Kidney tubule cell (primary cell): ENCODE measurements around the gene RASIP1.
"Not testable (repeated sequence)": the region's sequence is repeated elsewhere in the genome, so short reads cannot be mapped to it uniquely, and the experiment has no call there.

Experiments used
- DNase-seq: peaks from one replicate; pipeline ENCODE4 v3.0.0-alpha.2; 2018; ENCODE audit warnings: low spot score

RASIP1 gene, protein sequence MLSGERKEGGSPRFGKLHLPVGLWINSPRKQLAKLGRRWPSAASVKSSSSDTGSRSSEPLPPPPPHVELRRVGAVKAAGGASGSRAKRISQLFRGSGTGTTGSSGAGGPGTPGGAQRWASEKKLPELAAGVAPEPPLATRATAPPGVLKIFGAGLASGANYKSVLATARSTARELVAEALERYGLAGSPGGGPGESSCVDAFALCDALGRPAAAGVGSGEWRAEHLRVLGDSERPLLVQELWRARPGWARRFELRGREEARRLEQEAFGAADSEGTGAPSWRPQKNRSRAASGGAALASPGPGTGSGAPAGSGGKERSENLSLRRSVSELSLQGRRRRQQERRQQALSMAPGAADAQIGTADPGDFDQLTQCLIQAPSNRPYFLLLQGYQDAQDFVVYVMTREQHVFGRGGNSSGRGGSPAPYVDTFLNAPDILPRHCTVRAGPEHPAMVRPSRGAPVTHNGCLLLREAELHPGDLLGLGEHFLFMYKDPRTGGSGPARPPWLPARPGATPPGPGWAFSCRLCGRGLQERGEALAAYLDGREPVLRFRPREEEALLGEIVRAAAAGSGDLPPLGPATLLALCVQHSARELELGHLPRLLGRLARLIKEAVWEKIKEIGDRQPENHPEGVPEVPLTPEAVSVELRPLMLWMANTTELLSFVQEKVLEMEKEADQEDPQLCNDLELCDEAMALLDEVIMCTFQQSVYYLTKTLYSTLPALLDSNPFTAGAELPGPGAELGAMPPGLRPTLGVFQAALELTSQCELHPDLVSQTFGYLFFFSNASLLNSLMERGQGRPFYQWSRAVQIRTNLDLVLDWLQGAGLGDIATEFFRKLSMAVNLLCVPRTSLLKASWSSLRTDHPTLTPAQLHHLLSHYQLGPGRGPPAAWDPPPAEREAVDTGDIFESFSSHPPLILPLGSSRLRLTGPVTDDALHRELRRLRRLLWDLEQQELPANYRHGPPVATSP

DNA sequence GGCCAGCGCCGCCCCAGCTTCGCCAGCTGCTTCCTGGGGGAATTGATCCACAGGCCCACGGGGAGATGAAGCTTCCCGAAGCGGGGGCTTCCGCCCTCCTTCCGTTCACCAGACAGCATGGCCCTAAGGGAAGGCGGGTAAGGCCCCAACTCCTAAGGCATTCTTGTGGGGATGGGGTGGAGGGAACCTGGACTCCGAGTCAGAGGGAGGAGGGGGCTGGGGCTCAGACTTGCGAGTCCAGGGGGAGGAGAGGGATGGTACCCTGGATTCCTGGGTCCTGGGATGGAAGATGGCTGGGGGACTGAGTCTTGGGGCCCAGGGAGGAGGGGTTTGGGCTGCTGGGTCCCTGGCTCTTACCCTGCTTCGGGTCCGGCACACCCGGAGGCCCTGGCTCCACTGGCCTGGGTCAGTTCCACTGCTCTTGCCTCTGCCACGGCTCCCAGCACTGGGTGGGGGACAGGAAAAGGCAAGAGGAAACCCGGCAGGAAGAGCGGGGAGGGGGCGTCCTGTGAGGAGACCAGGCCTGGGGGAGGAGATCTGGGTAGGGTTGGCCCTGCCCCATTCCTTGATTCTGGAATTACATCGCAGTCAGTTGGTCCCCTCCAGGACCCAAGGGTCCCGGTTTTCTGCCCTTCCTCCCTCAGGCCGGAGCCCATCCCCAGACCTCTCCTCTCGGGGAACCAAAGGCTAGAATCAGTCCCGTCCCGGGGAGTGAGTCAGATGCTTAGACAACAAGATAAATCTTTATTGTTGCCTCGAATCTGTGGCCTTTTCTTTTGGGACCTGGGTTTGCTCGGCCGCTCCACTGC is at the start of gene RASIP1:
Gene RASIP1 (minus strand): TSS at position 447 of the 809 bp plus-strand sequence. CDS start 328 bp downstream, at position 119.
- DNase-seq: no peak

- not testable (repeated sequence) for DNase-seq
These were observed 46.9 kb upstream of the RASIP1 start for GRCh38 chr19:48787331-48787730.

- DNase-seq: not testable (repeated sequence)
These were observed 46.0 kb upstream of the RASIP1 start for GRCh38 chr19:48786422-48786821.

DNA sequence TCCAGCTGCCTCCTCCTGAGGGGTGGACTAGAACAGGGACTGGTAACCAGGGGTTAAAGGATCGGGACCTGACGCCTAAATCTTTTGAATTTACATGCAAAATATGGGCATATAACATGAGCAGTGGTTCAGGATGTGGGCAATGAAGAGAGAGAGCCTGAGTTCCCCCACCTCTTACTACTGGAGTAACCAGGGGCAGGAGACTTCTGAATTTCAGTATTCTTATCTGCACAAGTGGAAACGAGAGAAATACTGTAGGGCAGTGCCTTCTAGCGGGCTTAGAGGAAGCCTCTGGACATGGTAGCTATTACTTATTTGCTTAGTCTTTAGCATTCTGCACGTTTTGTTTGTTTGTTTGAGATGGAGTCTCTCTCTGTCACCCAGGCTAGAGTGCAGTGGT is 44.1 kb upstream of the RASIP1 start:
- no peak for DNase-seq

- peak; percentile 74 for DNase-seq
These were observed 40.4 kb upstream of the RASIP1 start for GRCh38 chr19:48780631-48781391.

DNA sequence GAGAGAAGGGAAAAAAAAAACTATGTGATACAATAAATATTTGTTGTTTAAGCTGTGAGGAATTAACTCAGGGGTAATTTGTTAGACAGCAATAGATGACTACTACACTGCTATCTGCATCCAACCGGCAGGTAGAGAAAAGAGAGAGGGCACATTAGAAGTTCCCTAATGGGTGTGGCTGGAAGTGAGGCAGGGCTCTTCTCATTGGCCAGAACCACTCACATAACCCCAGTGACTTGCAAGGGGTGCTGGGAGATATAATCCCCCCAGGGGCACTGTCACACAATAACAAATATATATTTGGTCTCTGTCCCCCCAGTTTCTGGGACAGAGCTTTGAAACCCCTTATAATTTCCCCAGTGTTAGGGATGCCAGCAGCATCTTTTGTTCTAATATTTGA is 39.2 kb upstream of the RASIP1 start:
- DNase-seq: no peak

- DNase-seq: no peak
These were observed 37.3 kb upstream of the RASIP1 start for GRCh38 chr19:48777720-48778119.

DNA sequence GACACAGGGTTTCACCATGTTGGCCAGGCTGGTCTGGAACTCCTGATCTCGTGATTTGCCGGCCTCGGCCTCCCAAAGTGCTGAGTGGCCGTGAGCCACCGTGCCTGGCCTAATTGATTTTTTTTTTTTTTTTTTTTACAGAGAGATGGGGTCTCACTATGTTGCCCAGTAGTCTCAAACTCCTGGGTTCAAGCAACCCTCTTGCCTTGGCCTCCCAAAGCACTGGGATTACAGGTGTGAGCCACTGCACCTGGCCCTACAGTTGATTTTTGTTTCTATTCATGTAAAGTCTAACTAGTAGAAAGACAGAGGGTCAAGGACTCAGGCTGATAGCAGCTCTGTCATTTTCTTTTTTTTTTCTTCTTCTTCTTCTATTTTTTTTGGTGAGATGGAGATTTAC is 36.7 kb upstream of the RASIP1 start:
- no peak for DNase-seq

DNA sequence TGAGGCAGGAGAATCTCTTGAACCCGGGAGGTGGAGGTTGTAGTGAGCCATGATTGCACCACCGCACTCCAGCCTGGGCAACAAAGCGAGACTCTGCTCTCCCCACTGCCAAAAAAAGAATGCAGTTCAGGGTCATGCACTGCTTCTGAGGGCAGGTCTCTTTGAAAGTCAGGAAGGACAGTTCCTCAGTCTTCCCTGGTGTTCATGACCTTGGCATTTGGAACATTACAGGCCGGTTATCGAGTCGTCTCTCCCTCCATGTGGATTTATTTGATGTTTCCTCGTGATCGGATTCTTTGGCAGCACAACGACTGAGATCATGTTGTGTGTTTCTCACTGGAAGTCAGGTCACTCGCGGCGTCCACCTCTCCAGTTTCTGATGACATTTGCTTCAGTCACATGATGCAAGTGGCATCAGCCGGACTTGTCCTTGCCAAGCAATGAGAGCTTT is 32.1 kb upstream of the RASIP1 start:
- DNase-seq: peak; percentile 44

DNA sequence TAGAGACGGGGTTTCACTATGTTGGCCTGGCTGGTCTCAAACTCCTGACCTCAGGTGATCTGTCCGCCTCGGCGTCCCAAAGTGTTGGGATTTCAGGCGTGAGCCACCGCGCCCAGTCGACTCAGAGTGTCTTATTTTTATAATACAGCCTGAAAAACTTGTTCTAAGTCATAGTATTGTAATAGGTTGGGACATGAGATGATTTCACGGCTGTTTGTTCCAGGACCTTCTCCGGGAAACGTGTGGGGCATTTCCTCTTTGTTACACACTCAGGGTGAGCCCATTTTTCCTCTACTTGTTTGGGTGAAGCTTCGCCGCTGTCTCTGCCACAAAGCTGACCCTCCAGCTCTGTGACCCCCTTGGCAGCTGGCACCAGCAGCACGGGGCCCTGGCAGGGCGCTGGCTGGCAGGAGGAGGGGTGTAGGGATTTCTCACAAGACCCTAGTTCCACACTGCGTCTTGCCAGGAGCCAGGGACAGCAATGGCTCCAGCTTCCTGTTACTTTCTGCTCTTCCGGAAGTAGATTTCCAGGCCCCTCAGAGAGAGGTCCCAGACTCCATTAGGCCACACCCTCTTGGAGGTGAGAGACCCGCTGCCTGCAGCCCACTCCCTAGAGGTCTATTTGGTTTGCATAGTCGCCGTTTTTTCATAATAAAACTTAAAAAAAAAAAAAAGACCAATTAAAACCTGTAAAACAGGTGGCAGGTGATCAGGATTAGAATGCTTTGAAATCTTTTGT is 30.5 kb upstream of the RASIP1 start:
- DNase-seq: no peak

DNA sequence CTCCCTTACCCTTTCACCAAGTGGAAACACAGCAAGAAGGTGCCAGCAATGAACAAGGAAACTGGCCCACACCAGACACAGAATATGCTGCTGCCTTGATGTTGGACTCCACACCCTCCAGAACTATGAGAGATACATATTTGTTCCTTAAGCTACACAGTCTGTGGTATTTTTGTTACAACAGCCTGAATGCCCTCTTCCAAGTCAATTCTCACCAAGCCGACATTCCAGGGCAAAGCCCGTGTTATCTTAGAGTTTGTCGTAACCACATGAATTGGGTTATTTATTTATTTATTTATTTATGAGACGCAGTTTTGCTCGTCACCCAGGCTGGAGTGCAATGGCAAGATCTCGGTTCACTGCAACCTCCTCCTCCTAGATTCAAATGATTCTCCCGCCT is 29.9 kb upstream of the RASIP1 start:
- peak; percentile 34 for DNase-seq

DNA sequence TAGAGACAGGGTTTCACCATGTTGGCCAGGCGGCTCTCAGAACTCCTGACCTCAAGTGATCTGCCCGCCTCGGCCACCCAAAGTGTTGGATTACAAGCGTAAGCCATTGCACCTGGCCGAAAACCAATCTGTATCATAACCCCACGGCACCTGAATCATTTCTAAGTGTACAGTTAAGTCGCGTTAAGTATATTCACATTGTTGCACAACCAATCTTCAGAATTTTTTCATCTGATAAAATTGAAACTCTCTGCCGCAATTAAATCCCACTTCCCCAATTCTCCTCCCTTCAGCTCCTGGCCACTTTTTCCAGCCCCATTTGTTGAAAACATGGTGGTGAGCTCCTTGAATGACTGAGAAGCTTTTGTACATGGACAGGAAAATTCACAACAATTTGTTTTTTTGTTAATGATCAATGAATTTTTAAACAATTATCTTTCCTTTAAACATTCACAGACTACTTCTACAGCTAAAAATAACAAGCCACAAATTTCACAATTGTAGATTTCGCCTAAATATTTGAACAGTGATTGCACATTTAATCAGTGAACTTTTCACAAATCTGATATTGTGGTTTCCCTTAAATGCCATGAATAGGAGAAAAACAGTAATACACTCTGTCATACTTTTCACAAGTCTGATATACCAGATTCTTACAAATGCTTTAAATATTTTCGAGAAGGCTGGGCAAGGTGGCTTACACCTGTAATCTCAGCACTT is 28.7 kb upstream of the RASIP1 start:
- DNase-seq: no peak

DNA sequence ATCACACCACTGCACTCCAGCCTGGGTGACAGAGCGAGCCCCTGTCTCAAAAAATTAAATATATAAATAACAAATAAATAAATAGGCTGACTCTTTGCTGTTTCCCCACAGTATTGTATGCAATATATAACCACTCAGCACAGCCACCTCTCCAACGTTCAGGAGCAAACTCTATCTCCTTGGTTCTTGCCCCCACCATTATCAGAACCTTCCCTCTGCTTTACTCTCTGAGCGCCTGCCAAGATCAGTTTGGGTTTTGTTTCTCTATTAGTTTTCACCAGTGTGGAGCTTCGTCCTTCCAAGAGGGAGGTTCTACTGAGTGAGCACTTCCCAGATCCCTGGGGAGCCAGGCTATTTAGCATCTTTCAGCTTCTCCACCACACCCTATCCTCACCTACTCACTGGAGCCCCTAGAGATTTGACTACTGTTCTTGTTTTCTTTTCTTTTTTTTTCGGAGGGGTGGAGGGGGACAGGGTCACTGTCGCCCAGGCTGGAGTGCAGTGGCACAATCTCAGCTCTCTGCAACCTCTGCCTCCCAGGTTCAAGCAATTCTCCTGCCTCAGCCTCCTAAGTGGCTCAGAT is 27.9 kb upstream of the RASIP1 start:
- DNase-seq: not testable (repeated sequence)

DNA sequence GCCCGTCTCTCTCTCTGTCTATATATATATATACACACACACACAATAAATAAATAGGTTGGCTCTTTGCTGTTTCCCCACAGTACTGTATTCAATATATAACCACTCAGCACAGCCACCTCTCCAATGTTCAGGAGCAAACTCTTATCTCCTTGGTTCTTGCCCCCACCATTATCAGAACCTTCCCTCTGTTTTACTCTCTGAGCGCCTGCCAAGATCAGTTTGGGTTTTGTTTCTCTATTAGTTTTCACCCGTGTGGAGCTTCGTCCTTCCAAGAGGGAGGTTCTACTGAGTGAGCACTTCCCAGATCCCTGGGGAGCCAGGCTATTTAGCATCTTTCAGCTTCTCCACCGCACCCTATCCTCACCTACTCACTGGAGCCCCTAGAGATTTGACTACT is 25.4 kb upstream of the RASIP1 start:
- DNase-seq: not testable (repeated sequence)

DNA sequence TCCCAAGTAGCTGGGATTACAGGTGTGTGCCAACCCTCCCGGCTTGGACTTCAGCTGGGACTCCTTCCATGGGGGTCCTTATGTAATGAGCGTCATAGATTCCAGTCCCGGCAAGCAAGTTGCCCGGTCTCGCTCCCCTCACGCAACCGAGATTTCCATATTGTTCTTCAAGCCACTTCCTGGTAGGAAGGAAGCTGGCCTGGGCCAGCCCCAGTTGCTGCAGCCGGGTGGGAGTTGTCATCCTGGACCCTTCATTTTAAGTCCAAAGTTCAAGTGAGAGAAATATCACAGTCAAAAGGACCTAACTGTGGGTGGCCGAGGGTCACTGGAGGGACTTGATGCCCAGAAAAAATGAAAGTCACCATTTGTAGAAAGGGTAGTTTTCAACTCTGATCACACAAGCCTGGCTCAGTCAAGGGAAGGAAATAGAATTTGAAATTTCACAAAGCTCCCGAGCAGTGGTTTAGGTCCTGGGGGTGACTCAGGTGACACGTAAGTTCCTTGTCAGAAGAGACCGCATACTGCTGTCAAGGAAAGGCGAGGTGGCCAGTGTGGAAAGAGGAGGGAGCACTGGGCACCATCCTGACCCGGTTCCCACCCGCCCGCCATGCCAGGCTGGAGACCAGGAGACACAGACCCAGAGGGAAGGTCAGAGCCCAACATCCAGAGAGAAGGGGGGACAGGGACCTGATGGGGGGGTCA is 20.2 kb upstream of the RASIP1 start:
- DNase-seq: no peak

DNA sequence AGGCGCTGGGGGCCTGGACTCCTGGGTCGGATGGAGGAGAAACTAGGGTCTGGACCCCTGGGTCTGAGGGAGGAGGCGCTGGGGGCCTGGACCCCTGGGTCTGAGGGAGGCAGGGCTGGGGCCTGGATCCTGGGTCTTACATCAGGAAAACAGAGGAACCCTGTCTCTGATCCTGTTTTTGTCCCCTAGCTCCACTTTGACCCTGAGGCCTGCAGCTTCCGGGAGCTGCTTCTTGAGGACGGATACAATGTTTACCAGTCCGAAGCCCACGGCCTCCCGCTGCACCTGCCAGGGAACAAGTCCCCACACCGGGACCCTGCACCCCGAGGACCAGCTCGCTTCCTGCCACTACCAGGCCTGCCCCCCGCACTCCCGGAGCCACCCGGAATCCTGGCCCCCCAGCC is 17.3 kb upstream of the RASIP1 start:
- no peak for DNase-seq

DNA sequence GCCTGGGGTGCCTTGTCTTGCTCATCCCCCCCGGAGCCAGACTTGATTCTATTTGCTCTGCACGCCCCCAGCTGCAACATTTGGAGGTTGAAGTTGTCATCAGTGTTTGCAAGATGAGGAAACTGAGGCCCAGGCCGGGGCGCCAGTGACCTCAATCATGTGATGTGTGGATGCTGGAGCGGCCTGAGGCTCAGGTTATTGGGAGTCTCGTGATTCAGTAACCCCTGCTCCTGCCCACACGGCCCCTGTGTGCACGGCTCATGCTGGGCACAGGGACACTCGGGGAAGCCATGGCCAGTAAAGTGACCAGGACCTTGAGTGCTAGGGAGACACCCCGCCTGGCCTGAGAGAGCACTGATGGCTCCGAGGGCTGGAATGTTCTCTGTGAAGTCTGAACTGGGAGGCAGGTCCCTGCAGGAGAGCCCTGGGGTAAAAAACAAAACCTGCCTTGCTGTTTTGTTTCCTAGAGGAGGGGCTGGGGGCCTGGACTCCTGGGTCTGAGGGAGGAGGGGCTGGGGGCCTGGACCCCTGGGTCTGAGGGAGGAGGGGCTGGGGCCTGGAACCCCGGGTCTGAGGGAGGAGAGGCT is 16.8 kb upstream of the RASIP1 start:
- no peak for DNase-seq

DNA sequence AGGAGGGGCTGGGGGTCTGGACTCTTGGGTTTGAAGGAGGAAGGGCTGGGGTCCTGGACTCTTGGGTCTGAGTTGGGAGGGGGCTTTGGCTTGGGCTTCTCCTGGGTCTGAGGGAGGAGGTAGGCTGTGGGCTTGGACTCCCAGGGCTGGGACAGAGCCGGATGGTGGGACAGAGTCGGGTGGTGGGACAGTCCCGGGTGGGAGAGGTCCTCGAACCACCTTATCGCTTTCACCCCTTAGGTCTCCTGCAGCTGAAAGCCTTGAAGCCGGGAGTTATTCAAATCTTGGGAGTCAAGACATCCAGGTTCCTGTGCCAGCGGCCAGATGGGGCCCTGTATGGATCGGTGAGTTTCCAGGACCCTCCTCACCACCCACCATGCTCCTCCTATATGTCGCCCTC is 16.3 kb upstream of the RASIP1 start:
- DNase-seq: no peak
